ENCODE data around the gene TOX2. TPM values are rescaled to one million over a fixed set of nuclear protein-coding genes. Genes with fewer than 3 reads are reported as not detected.
A peak's percentile ranks its signal among the peaks of the same experiment; 100 is the strongest.

Gene TOX2
- total RNA-seq, 1 donor from 2014 or later, result not detected

GRCh38 chr20:44054849-44055248, 140.2 kb downstream of the TOX2 start:
- TF ChIP-seq, protein P1, sequence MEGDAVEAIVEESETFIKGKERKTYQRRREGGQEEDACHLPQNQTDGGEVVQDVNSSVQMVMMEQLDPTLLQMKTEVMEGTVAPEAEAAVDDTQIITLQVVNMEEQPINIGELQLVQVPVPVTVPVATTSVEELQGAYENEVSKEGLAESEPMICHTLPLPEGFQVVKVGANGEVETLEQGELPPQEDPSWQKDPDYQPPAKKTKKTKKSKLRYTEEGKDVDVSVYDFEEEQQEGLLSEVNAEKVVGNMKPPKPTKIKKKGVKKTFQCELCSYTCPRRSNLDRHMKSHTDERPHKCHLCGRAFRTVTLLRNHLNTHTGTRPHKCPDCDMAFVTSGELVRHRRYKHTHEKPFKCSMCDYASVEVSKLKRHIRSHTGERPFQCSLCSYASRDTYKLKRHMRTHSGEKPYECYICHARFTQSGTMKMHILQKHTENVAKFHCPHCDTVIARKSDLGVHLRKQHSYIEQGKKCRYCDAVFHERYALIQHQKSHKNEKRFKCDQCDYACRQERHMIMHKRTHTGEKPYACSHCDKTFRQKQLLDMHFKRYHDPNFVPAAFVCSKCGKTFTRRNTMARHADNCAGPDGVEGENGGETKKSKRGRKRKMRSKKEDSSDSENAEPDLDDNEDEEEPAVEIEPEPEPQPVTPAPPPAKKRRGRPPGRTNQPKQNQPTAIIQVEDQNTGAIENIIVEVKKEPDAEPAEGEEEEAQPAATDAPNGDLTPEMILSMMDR (IDR thresholded peaks at IDR 0.05; ENCODE audit: insufficient read depth, low read length, severe bottlenecking), result no peak
- H3K4me3 ChIP-seq (ENCODE audit: low read depth, low read length), result no peak overlapping the region
- FAIRE-seq (no peak), DNase-seq (ENCODE audit: low read depth) (no peak)
- peaks cover 4% of the 10 kb centered on the region for H3K27me3 ChIP-seq (ENCODE audit: control insufficient read depth, insufficient read depth, low read length)
- no peaks in the 10 kb centered on the region for H3K36me3 ChIP-seq (ENCODE audit: control insufficient read depth, insufficient read depth, low read length)

GRCh38 chr20:44056010-44056698, 141.5 kb downstream of the TOX2 start:
- Histone ChIP-seq H3K36me3 (ENCODE audit: control insufficient read depth, insufficient read depth, low read length) (no peaks in the 10 kb centered on the region), H3K27me3 (ENCODE audit: control insufficient read depth, insufficient read depth, low read length) (peaks cover 4% of the 10 kb centered on the region), H3K4me3 (ENCODE audit: low read depth, low read length) (no peak overlapping the region)
- FAIRE-seq (no peak), DNase-seq (ENCODE audit: low read depth) (peak; percentile 4)
- TF ChIP-seq, protein P1 (IDR thresholded peaks at IDR 0.05; ENCODE audit: insufficient read depth, low read length, severe bottlenecking), result peak; percentile 41

- FAIRE-seq, result no peak
- H3K4me3 ChIP-seq (ENCODE audit: low read depth, low read length), result no peak overlapping the region
- TF ChIP-seq, protein P1 (IDR thresholded peaks at IDR 0.05; ENCODE audit: insufficient read depth, low read length, severe bottlenecking), result no peak
- no peak for DNase-seq (ENCODE audit: low read depth)
- no peaks in the 10 kb centered on the region for H3K36me3 ChIP-seq (ENCODE audit: control insufficient read depth, insufficient read depth, low read length)
- H3K27me3 ChIP-seq (ENCODE audit: control insufficient read depth, insufficient read depth, low read length), result peaks cover 4% of the 10 kb centered on the region
Observed at GRCh38 chr20:44057698-44058675, 143.3 kb downstream of the TOX2 start.

- FAIRE-seq (no peak), DNase-seq (ENCODE audit: low read depth) (no peak)
- Histone ChIP-seq H3K4me3 (ENCODE audit: low read depth, low read length) (no peak overlapping the region), H3K36me3 (ENCODE audit: control insufficient read depth, insufficient read depth, low read length) (no peaks in the 10 kb centered on the region), H3K27me3 (ENCODE audit: control insufficient read depth, insufficient read depth, low read length) (no peaks in the 10 kb centered on the region)
- TF ChIP-seq, protein P1 (IDR thresholded peaks at IDR 0.05; ENCODE audit: insufficient read depth, low read length, severe bottlenecking), result no peak
Observed at GRCh38 chr20:44064501-44065400, 150.1 kb downstream of the TOX2 start.

Measured in bronchial epithelial cell (primary cell).